GM12873 (cell line): ENCODE measurements around the gene ARHGEF4.

Source experiments
- CTCF ChIP-seq: IDR thresholded peaks from 2 replicates; pipeline ENCODE4 v1.5.1; 2012; ENCODE audit warnings: low read depth, mild to moderate bottlenecking, moderate library complexity, low read length, control low read depth; ENCODE audit not compliant: insufficient read depth; ENCODE audit errors: missing control alignments

The ARHGEF4 gene

GRCh38 chr2:131005216-131005935 lies 168.7 kb downstream of the ARHGEF4 start:
- no peak for TF ChIP-seq CTCF

GRCh38 chr2:131006561-131006960 lies 169.8 kb downstream of the ARHGEF4 start:
- no peak for TF ChIP-seq CTCF

GRCh38 chr2:131008967-131009366 lies 172.3 kb downstream of the ARHGEF4 start:
- no peak for TF ChIP-seq CTCF

- TF ChIP-seq CTCF = no peak
These were observed 173.2 kb downstream of the ARHGEF4 start for GRCh38 chr2:131009713-131010475.

GRCh38 chr2:131010566-131010965 lies 173.9 kb downstream of the ARHGEF4 start:
- TF ChIP-seq CTCF = no peak

- TF ChIP-seq CTCF = no peak
These were observed 174.8 kb downstream of the ARHGEF4 start for GRCh38 chr2:131011486-131011885.

- no peak for TF ChIP-seq CTCF
These were observed 177.4 kb downstream of the ARHGEF4 start for GRCh38 chr2:131014141-131014540.
